AG04450 (cell line): ENCODE data around the gene MGAT4B. TPM values are rescaled to one million over a fixed set of nuclear protein-coding genes. Genes with fewer than 3 reads are reported as not detected.

Experiments used
- CTCF ChIA-PET: fragments of 300-600, 350-600 bp; formaldehyde crosslinking; extraction: SDS; loops from one replicate; lab custom pipeline; 2022; ENCODE audit warnings: antibody characterized with exemption, inconsistent platforms; lab: Charles Lee
- POLR2A ChIA-PET: fragments of 350-600 bp; formaldehyde crosslinking; extraction: SDS; loops from one replicate; lab custom pipeline; 2021; ENCODE audit warnings: antibody characterized with exemption, inconsistent platforms; lab: Yijun Ruan, JAX
- DNase-seq: peaks from one replicate; pipeline ENCODE4 v3.0.0-alpha.2; 2011; ENCODE audit warnings: low read depth, low spot score
- H3K27ac ChIP-seq: one replicate; pipeline ENCODE4 v1.5.1; 2012; ENCODE audit warnings: low read depth, low read length, control low read depth
- H3K27me3 ChIP-seq: one replicate; pipeline ENCODE4 v1.6.0; 2012; ENCODE audit warnings: low read length; ENCODE audit not compliant: control insufficient read depth, insufficient read depth
- H3K4me3 ChIP-seq: 2 replicates; pipeline ENCODE4 v1.5.1; 2011; ENCODE audit warnings: mild to moderate bottlenecking, low read depth, low read length, control low read depth
- H3K9me3 ChIP-seq: 2 replicates; pipeline ENCODE4 v1.5.1; 2012; ENCODE audit warnings: low read length; ENCODE audit not compliant: control insufficient read depth, insufficient read depth
- polyA plus RNA-seq: library from polyadenylated mRNA; depleted of rRNA; stranded (reverse); fragments of >200 nt; gene quantifications from 2 replicates; pipeline ENCODE4 v1.2.3, GENCODE V29; 2011
- TF ChIP-seq, protein P1 (sequence below): IDR thresholded peaks from 2 replicates; pipeline ENCODE4 v1.5.1; 2011; ENCODE audit warnings: low read depth, low read length, control low read depth, inconsistent platforms

The MGAT4B gene
- polyA plus RNA-seq, 1 experiment, result 102 TPM

DNA sequence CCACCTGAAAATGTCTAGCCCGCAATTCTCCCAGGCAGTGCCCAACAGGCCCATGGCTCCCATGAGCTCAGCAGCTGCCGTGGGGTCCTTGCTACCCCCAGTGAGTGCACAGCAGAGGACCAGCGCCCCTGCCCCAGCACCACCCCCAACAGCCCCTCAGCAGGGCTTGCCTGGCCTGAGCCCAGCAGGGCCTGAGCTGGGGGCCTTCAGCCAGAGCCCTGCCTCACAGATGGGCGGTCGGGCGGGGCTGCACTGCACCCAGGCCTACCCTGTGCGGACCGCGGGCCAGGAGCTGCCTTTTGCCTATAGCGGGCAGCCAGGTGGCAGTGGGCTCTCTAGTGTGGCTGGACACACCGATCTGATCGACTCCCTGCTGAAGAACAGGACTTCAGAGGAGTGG lies 32.2 kb downstream of the MGAT4B start:
- Histone ChIP-seq H3K9me3 (no peaks in the 10 kb centered on the region), H3K27ac (no peak overlapping the region), H3K4me3 (no peak overlapping the region), H3K27me3 (no peaks in the 10 kb centered on the region)
- no peak for DNase-seq
- TF ChIP-seq, protein P1, sequence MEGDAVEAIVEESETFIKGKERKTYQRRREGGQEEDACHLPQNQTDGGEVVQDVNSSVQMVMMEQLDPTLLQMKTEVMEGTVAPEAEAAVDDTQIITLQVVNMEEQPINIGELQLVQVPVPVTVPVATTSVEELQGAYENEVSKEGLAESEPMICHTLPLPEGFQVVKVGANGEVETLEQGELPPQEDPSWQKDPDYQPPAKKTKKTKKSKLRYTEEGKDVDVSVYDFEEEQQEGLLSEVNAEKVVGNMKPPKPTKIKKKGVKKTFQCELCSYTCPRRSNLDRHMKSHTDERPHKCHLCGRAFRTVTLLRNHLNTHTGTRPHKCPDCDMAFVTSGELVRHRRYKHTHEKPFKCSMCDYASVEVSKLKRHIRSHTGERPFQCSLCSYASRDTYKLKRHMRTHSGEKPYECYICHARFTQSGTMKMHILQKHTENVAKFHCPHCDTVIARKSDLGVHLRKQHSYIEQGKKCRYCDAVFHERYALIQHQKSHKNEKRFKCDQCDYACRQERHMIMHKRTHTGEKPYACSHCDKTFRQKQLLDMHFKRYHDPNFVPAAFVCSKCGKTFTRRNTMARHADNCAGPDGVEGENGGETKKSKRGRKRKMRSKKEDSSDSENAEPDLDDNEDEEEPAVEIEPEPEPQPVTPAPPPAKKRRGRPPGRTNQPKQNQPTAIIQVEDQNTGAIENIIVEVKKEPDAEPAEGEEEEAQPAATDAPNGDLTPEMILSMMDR, result no peak
- ChIA-PET CTCF (no interaction called here), POLR2A (no interaction called here)

DNA sequence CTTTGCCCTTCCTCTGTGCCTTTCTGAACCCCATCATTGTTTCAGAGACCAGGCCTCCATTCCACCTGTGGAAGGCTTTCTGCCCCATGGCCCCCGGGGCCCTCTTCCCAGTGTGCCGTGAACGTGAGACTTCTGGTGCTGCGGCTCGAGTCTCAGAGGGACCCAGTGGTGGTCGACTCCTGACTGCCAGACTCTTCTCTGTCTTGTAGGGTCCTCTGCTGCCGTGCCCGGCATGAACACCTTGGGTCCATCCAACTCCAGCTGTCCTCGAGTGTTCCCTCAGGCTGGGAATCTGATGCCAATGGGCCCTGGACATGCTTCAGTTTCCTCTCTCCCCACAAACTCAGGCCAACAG lies 33.0 kb downstream of the MGAT4B start:
- Histone ChIP-seq H3K4me3 (no peak overlapping the region), H3K9me3 (no peaks in the 10 kb centered on the region), H3K27me3 (no peaks in the 10 kb centered on the region), H3K27ac (no peak overlapping the region)
- no peak for DNase-seq
- ChIA-PET POLR2A (no interaction called here), CTCF (no interaction called here)
- TF ChIP-seq, protein P1, result no peak

DNA sequence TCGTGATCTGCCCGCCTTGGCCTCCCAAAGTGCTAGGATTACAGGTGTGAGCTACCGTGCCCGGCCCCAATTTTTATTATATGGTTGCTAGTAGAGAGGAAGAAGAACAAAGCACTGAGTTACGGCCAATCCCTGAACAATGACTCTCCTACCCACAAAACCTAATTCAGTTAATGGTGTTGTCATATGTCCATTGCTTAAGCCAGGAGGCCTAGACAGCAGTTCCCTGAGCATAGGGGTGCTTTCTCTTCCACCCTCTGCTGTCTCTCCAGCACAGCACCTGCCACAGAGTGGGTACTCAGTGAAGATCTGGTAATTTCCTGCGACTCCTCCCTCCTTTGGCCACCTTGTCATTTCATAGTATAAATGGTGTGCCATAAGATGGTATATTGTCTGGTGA lies 34.3 kb downstream of the MGAT4B start:
- TF ChIP-seq, protein P1, result no peak
- no peaks in the 10 kb centered on the region for H3K9me3 ChIP-seq
- POLR2A ChIA-PET, result no interaction called here
- H3K27me3 ChIP-seq, result no peaks in the 10 kb centered on the region
- DNase-seq, result no peak
- H3K4me3 ChIP-seq, result no peak overlapping the region
- CTCF ChIA-PET, result interaction anchor here (0.6 kb wide), 2 partner anchors 23 to 108 kb away, joined by 4 to 9 read pairs; no protein-coding TSS in a partner anchor
- H3K27ac ChIP-seq, result no peak overlapping the region

DNA sequence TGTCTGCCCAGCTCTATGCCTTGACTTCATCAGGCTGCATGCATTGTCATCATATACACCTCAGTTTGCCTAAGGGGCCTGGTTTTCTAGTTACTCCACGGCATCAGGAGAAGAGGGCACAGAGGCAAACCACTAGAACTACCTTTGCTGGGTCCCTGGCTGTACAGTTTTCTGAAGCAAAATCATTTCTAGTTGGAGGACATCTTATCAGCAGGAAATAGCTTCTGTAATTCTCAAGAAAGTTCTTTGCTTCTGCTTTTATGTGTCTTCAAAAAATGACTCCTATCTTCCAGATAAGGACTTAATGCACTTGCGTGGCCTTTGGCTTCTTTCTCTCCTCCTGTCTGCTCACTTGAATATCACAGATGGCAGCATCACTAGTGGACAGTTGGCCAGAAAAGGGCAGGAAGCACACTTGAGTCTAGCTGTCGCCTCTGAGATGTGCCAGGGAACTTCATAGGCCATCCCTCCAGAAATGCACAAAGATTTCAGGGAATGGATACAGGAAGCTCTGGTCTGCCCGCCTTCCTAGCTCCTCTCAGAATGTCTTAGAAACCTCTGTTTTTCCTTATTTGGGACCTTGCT lies 35.3 kb downstream of the MGAT4B start:
- DNase-seq, result no peak
- Histone ChIP-seq H3K9me3 (no peaks in the 10 kb centered on the region; the same call in 1 of the 2 replicates), H3K4me3 (no peak overlapping the region), H3K27me3 (no peaks in the 10 kb centered on the region), H3K27ac (no peak overlapping the region)
- ChIA-PET POLR2A (no interaction called here), CTCF (interaction anchor here (0.9 kb wide), 1 partner anchor 30 kb away, joined by 3 read pairs; no protein-coding TSS in a partner anchor)
- TF ChIP-seq, protein P1, result no peak

DNA sequence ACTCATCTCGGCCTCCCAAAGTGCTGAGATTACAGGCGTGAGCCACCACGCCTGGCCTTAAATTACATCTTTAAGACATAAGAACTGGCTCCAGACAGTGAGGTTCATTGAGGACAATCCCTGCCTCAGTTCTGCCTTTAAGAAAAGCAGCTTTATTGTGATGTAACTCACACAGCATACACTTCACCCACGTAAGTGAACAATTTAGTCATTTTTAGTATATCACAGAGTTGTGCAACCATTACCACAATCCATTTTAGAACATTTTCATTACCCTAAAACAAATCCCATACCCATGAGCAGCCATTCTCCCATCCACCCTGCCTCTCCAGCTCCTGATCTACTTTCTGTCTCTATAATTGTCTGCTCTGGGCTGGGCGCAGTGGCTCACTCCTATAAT lies 36.9 kb downstream of the MGAT4B start:
- Histone ChIP-seq H3K4me3 (no peak overlapping the region), H3K9me3 (no peaks in the 10 kb centered on the region; the same call in 1 of the 2 replicates), H3K27ac (no peak overlapping the region), H3K27me3 (no peaks in the 10 kb centered on the region)
- no peak for DNase-seq
- POLR2A ChIA-PET, result interaction anchor here (0.7 kb wide), 1 partner anchor 26 kb away, joined by 3 read pairs; no protein-coding TSS in a partner anchor
- CTCF ChIA-PET, result interaction anchor here (0.6 kb wide), 1 partner anchor 28 kb away, joined by 3 read pairs; no protein-coding TSS in a partner anchor
- TF ChIP-seq, protein P1, result no peak
